Fibroblast of the aortic adventitia (primary cell): ENCODE measurements around the gene AGPAT1. TPM values are rescaled to one million over a fixed set of nuclear protein-coding genes. Genes with fewer than 3 reads are reported as not detected.
"Not testable (repeated sequence)": the region's sequence is repeated elsewhere in the genome, so short reads cannot be mapped to it uniquely, and the experiment has no call there.

Source experiments
- DNase-seq: peaks from one replicate; pipeline ENCODE4 v3.0.0-alpha.2; 2010; ENCODE audit warnings: low read depth
- H3K4me3 ChIP-seq: 2 replicates; pipeline ENCODE4 v1.5.1; 2011; ENCODE audit warnings: low read depth, mild to moderate bottlenecking, control low read depth, low read length, moderate library complexity
- CTCF ChIP-seq: IDR thresholded peaks from 2 replicates; pipeline ENCODE4 v1.5.1; 2011; ENCODE audit warnings: mild to moderate bottlenecking, low read length, control low read depth, inconsistent platforms; ENCODE audit not compliant: insufficient read depth
- total RNA-seq: library from RNA; depleted of rRNA; stranded (reverse); fragments of >200 nt; gene quantifications from 2 replicates; pipeline ENCODE4 v1.2.3, GENCODE V29; 2012; ENCODE audit warnings: low replicate concordance

The AGPAT1 gene
- total RNA-seq, 1 donor = 41.1 TPM

DNA sequence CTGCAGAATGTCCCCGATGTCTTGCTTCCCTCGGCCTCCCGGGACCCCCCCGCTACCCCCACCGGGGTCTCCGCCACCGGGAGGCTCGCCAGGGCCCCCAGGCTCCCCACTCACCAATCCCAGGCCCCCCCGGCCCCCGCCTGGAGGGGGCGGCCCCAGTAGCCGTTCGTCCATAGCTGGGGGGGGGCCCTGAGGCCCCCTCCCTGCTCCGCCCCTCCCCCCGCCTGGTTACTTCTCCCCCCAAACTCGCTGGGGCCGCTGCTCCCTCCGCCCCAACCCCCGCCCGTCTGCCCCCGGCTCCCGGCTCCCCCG is 13.8 kb upstream of the AGPAT1 start:
- no peak for TF ChIP-seq CTCF
- DNase-seq = no peak
- peak overlapping the region; percentile 80 for H3K4me3 ChIP-seq

DNA sequence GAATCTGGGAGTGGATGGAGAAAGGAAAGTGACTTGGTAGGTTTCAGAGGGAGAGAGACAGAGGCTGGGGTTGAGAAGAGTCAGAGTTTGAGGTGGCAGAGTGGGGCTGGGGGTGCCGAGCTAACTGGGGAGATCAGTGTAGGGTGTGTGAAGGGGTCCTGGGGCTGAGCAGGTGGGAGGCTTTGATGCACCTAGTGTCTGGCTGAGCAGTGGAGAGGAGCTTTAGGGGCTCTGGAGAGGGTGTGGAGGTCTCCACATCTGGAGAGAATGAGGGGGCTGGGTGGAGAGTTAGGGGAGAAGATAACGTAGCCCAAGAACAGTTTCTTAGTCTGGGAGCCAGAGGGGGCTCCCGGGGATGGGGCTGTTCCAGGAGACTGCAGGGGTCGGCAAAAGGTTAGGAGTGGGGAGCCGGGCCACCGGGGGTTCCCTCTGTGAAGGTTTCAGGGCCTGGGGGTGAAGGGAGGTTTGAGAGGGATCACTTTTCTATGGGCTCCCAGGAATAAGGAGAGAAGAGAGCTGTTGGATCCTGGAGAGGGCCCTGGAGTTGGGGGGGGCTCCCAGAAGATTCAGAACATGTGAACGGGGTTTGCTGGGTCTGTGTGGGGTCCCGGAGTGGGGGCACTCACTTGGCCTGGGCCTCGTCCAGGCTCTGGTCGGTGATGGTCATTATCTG is 13.3 kb upstream of the AGPAT1 start:
- no peak for DNase-seq
- H3K4me3 ChIP-seq = peak overlapping the region; percentile 80
- no peak for TF ChIP-seq CTCF

- peak; percentile 19 for DNase-seq
- H3K4me3 ChIP-seq = peak overlapping the region; percentile 80
- TF ChIP-seq CTCF = no peak
Observed at GRCh38 chr6:32188381-32189068, 12.6 kb upstream of the AGPAT1 start.

GRCh38 chr6:32187725-32188380 is 12.0 kb upstream of the AGPAT1 start:
- not testable (repeated sequence) for DNase-seq
- H3K4me3 ChIP-seq = peak overlapping the region; percentile 80

- H3K4me3 ChIP-seq = no peak overlapping the region
Observed at GRCh38 chr6:32187009-32187709, 11.3 kb upstream of the AGPAT1 start.

GRCh38 chr6:32186151-32186840 is 10.4 kb upstream of the AGPAT1 start:
- DNase-seq, H3K4me3 ChIP-seq: not testable (repeated sequence)

More at GRCh38 chr6:32187009-32187709, 11.3 kb upstream of the AGPAT1 start:
- DNase-seq = no peak
- TF ChIP-seq CTCF = no peak

GRCh38 chr6:32185681-32186131 is 9.8 kb upstream of the AGPAT1 start:
- not testable (repeated sequence) for H3K4me3 ChIP-seq
- peak; percentile 85 for DNase-seq
